ENCODE measurements around the gene TEX14.
A peak's percentile ranks its signal among the peaks of the same experiment; 100 is the strongest.

TEX14 gene

GRCh38 chr17:58702708-58703107, 10.9 kb upstream of the TEX14 start:
- DNase-seq (ENCODE audit: low spot score) = no peak
- no peak for TF ChIP-seq CTCF (IDR thresholded peaks at IDR 0.05; ENCODE audit: borderline replicate concordance, control extremely low read depth, extremely low read depth, insufficient read depth, missing control alignments)
- in situ Hi-C loops (cut with MboI; ENCODE audit: low sequenced_read_pairs, unreplicated experiment) = no loop called here

GRCh38 chr17:58702045-58702476, 10.2 kb upstream of the TEX14 start:
- peak; percentile 43 for DNase-seq (ENCODE audit: low spot score)

GRCh38 chr17:58699771-58700170, 7.9 kb upstream of the TEX14 start:
- no peak for TF ChIP-seq CTCF (IDR thresholded peaks at IDR 0.05; ENCODE audit: borderline replicate concordance, control extremely low read depth, extremely low read depth, insufficient read depth, missing control alignments)
- no peak for DNase-seq (ENCODE audit: low spot score)
- in situ Hi-C loops (cut with MboI; ENCODE audit: low sequenced_read_pairs, unreplicated experiment) = no loop called here

More at GRCh38 chr17:58702045-58702476, 10.2 kb upstream of the TEX14 start:
- in situ Hi-C loops (cut with MboI; ENCODE audit: low sequenced_read_pairs, unreplicated experiment) = no loop called here
- TF ChIP-seq CTCF (IDR thresholded peaks at IDR 0.05; ENCODE audit: borderline replicate concordance, control extremely low read depth, extremely low read depth, insufficient read depth, missing control alignments) = no peak

GRCh38 chr17:58694826-58695225, 3.0 kb upstream of the TEX14 start:
- DNase-seq (ENCODE audit: low spot score) = no peak
- in situ Hi-C loops (cut with MboI; ENCODE audit: low sequenced_read_pairs, unreplicated experiment) = no loop called here
- no peak for TF ChIP-seq CTCF (IDR thresholded peaks at IDR 0.05; ENCODE audit: borderline replicate concordance, control extremely low read depth, extremely low read depth, insufficient read depth, missing control alignments)

GRCh38 chr17:58694302-58694701, 2.5 kb upstream of the TEX14 start:
- TF ChIP-seq CTCF (IDR thresholded peaks at IDR 0.05; ENCODE audit: borderline replicate concordance, control extremely low read depth, extremely low read depth, insufficient read depth, missing control alignments) = no peak
- no peak for DNase-seq (ENCODE audit: low spot score)
- in situ Hi-C loops (cut with MboI; ENCODE audit: low sequenced_read_pairs, unreplicated experiment) = no loop called here

- TF ChIP-seq CTCF (IDR thresholded peaks at IDR 0.05; ENCODE audit: borderline replicate concordance, control extremely low read depth, extremely low read depth, insufficient read depth, missing control alignments) = no peak
- in situ Hi-C loops (cut with MboI; ENCODE audit: low sequenced_read_pairs, unreplicated experiment) = no loop called here
- no peak for DNase-seq (ENCODE audit: low spot score)
These were observed 1.9 kb upstream of the TEX14 start for GRCh38 chr17:58693751-58694150.

GRCh38 chr17:58693208-58693607, 1.4 kb upstream of the TEX14 start:
- in situ Hi-C loops (cut with MboI; ENCODE audit: low sequenced_read_pairs, unreplicated experiment) = no loop called here
- no peak for TF ChIP-seq CTCF (IDR thresholded peaks at IDR 0.05; ENCODE audit: borderline replicate concordance, control extremely low read depth, extremely low read depth, insufficient read depth, missing control alignments)
- no peak for DNase-seq (ENCODE audit: low spot score)

Measured in GM13976 (cell line).